ENCODE data around the gene ANO3.

- no peak for TF ChIP-seq EZH2 (IDR thresholded peaks at IDR 0.05; ENCODE audit: low read depth)
- no peak for TF ChIP-seq CTCF (conservative IDR thresholded peaks at IDR 0.05)
Observed at GRCh38 chr11:26712497-26712896, 380.6 kb downstream of the ANO3 start.

Measured in PC-9 (cell line).